Transverse colon (tissue), 4 donors: ENCODE measurements around the gene ARHGAP32. TPM values are rescaled to one million over a fixed set of nuclear protein-coding genes. Genes with fewer than 3 reads are reported as not detected.

ENCODE experiments used
- DNase-seq: peaks from one replicate; pipeline ENCODE4 v3.0.0-alpha.2; 2019
- H3K27ac ChIP-seq, 4 donors: fragments of 200-600 bp; sonication (generic); 2 replicates each; pipeline ENCODE4 v1.5.1; 2016 to 2018; ENCODE audit warnings: inconsistent platforms in 4 of 4
- H3K27me3 ChIP-seq: fragments of 200-600 bp; sonication (generic); 2 replicates; pipeline ENCODE4 v1.5.1; 2017; ENCODE audit warnings: inconsistent platforms
- H3K36me3 ChIP-seq, 4 donors: fragments of 200-600 bp; sonication (generic); 2 replicates each; pipeline ENCODE4 v1.5.1; 2017 to 2019; ENCODE audit warnings: inconsistent platforms in 4 of 4
- H3K4me1 ChIP-seq, 4 donors: fragments of 200-600 bp; sonication (generic); 2 replicates each; pipeline ENCODE4 v1.5.1; 2017 to 2020; ENCODE audit warnings: inconsistent platforms in 4 of 4
- H3K4me3 ChIP-seq, 4 donors: fragments of 200-600 bp; sonication (generic); 1 replicate in 1 of 4; 2 replicates in 3 of 4; pipeline versions ENCODE4 v1.5.1 to v1.6.1; 2017 to 2019; ENCODE audit warnings: inconsistent platforms in 4 of 4
- H3K9me3 ChIP-seq, 2 donors: fragments of 200-600 bp; sonication (generic); 2 replicates each; pipeline ENCODE4 v1.5.1; 2017 to 2019; ENCODE audit warnings: inconsistent platforms in 2 of 2
- EP300 ChIP-seq: sonication (generic); formaldehyde crosslinking; IDR thresholded peaks from one replicate; pipeline ENCODE4 v1.6.1; 2017; ENCODE audit warnings: antibody characterized with exemption, low read depth
- POLR2A ChIP-seq: fragments of 450-650 bp; IDR thresholded peaks from one replicate; pipeline ENCODE4 v1.6.1; 2016; ENCODE audit warnings: antibody characterized with exemption, mild to moderate bottlenecking, moderate library complexity
- POLR2AphosphoS5 ChIP-seq, 3 donors: sonication (generic); formaldehyde crosslinking; IDR thresholded peaks; one replicate each; pipeline ENCODE4 v1.6.1; 2016; ENCODE audit warnings: antibody characterized with exemption in 3 of 3
- whole genome bisulfite sequencing, 2 donors: methylation state at CpG; one replicate each; pipeline ENCODE4 v1.1.5; 2018; ENCODE audit warnings: low coverage in 1 of 2; 5-methylcytosine and 5-hydroxymethylcytosine counted together
- in situ Hi-C, 4 donors: fragments of 200-750 bp; cut with MboI; loops; one replicate each; pipeline versions ENCODE4 v1.15.0 to v1.15.1; 2017; ENCODE audit warnings: low sequenced_read_pairs in 3 of 4, low pct_ligation_motif_present in 1 of 4, low pct_unique_long_range_greater_than_20kb in 1 of 4
- intact Hi-C: fragments of 100-400 bp; cut with DNase I; formaldehyde crosslinking; loops from one replicate; pipeline ENCODE4 v1.15.1; 2023; ENCODE audit warnings: low total_unique reads
- total RNA-seq, 4 donors: library from RNA; depleted of rRNA; stranded (reverse); fragments of >200 nt; gene quantifications; one replicate each; pipeline ENCODE4 v1.1.0, GENCODE V29; 2016
- TF ChIP-seq, protein P1 (sequence below), 5 experiments: fragments of 200-600 bp in 3 of 5; fragments of 450-650 bp in 2 of 5; sonication (generic) in 3 of 5; IDR thresholded peaks; 1 replicate in 2 of 5; 2 replicates in 3 of 5; pipeline ENCODE4 v1.5.1; 2016 to 2017; ENCODE audit warnings: antibody characterized with exemption in 5 of 5, inconsistent platforms in 3 of 5, mild to moderate bottlenecking in 2 of 5, moderate library complexity in 1 of 5

The ARHGAP32 gene
- total RNA-seq, 4 donors from 2014 or later, result 66.9 to 86.9 (median 74.8) TPM

DNA sequence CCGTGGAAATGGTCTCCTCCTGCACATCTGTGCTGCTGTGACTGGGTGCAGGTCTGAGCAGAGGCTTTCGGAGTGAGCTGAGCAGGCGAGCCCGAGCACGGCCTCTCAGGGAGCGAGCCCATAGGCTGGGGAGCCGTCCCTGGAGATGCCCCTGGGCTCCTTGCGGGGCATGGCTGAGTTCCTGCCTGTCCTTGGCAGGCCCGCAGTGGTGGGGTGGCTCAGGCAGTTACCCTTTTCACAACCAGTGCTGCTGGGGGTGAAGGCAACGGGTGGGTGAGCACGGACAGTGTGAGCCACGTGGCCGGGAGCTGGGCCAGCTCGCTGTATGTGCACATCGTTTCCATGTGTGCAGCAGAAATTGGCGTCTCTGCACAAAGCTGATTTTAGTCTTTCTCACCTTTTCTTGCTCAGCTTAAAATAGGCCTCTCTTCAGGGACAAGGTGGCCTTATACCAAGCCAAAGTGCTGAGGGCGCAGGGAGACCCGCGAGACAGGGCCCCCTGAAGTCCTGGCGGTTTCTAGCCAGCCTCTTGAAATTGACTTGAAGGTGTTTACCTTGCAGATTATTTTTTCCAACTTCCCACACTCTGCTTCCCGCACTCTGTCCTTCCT, 249.2 kb downstream of the ARHGAP32 start, which contains the start of gene TP53AIP1:
Gene TP53AIP1 (minus strand): TSS at position 55 of the 611 bp plus-strand sequence. CDS start 5,053 bp downstream, outside the sequence.
- in situ Hi-C loops, result no loop called here
- WGBS, 2 donors, result 90% methylated on average over 21 of the region's 21 CpGs; no CpG with 5 or more reads in 1 of the 2 donors
- Histone ChIP-seq H3K4me3 (no peak within 1 kb of the TSS), H3K9me3 (no peaks in the 10 kb centered on the region), H3K27ac (no peak within 1 kb of the TSS), H3K4me1 (peaks cover 0 to 4% (median 0%) of the 10 kb centered on the region in 4 donors), H3K36me3 (no peaks in the 10 kb centered on the region), H3K27me3 (no peaks in the 10 kb centered on the region)
- intact Hi-C loops, result no loop called here
- no peak for DNase-seq
- TF ChIP-seq POLR2AphosphoS5 (IDR thresholded peaks at IDR 0.05) (no peak), POLR2A (no peak), EP300 (no peak)
- TF ChIP-seq, protein P1, sequence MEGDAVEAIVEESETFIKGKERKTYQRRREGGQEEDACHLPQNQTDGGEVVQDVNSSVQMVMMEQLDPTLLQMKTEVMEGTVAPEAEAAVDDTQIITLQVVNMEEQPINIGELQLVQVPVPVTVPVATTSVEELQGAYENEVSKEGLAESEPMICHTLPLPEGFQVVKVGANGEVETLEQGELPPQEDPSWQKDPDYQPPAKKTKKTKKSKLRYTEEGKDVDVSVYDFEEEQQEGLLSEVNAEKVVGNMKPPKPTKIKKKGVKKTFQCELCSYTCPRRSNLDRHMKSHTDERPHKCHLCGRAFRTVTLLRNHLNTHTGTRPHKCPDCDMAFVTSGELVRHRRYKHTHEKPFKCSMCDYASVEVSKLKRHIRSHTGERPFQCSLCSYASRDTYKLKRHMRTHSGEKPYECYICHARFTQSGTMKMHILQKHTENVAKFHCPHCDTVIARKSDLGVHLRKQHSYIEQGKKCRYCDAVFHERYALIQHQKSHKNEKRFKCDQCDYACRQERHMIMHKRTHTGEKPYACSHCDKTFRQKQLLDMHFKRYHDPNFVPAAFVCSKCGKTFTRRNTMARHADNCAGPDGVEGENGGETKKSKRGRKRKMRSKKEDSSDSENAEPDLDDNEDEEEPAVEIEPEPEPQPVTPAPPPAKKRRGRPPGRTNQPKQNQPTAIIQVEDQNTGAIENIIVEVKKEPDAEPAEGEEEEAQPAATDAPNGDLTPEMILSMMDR (IDR thresholded peaks at IDR 0.05), result no peak

DNA sequence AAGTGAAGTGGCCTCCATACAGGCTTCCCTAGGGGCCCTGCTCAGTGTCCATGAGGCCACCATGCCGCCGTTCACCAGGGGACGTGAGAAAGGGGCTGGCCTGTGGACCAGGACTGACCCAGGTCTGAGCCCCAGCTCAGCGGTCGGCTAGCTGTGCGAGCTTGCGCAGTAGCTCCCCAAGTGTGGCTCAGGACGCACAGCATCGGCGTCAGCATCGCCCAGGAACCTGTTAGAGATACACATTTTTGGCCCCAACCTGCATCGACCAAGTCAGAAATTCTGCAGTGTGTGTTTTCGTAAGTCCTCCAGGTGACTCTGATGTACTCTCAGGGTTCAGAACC, 249.9 kb downstream of the ARHGAP32 start:
- DNase-seq, result no peak
- peaks cover 0 to 4% (median 0%) of the 10 kb centered on the region in 4 donors for H3K4me1 ChIP-seq
- in situ Hi-C loops (no loop called here), intact Hi-C loops (no loop called here)
- H3K36me3 ChIP-seq, result no peaks in the 10 kb centered on the region
- no peaks in the 10 kb centered on the region for H3K9me3 ChIP-seq
- no peak overlapping the region for H3K4me3 ChIP-seq
- TF ChIP-seq POLR2A, result no peak
- no peak for TF ChIP-seq EP300
- no peak for TF ChIP-seq POLR2AphosphoS5 (IDR thresholded peaks at IDR 0.05)
- TF ChIP-seq, protein P1 (IDR thresholded peaks at IDR 0.05), result no peak
- no peak overlapping the region for H3K27ac ChIP-seq
- no peaks in the 10 kb centered on the region for H3K27me3 ChIP-seq
- 93% methylated on average over 13 of the region's 13 CpGs; no CpG with 5 or more reads in 1 of the 2 donors for WGBS, 2 donors

DNA sequence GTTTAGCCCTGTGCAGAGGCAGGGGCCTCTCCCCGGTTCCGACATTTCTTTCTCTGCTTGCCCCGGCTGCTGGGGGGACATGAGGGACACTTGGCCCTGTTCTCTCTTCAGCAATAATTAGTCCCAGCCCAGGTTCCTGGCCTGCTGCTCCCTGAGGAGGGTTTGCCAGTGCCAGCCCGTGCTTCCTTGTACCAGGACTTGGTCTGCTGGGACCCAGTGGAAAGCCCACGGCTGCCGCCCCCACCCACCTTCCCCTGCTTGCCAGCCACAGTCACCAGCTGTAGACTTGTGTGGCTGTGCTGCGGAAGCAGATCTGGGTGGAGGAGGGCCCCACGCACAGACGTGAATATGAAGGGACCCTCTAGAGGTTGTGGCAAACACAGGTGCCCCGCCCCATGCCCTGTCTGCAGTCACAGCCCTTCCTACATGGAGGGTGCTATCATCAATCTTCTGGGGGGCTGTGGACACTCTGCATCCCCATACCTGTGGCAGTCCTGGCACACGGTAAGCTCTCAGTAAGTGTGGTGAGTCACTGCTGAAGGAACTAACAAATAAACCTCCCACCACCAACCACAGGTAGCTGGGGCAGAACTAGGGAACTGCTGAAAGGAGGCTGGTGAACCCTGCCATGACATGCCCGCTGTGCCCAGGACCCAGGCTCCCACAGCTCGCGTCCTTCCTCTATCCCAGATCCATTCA, 250.4 kb downstream of the ARHGAP32 start:
- Histone ChIP-seq H3K36me3 (no peaks in the 10 kb centered on the region), H3K27me3 (no peaks in the 10 kb centered on the region), H3K4me3 (no peak overlapping the region), H3K27ac (no peak overlapping the region), H3K9me3 (no peaks in the 10 kb centered on the region), H3K4me1 (peaks cover 0 to 4% (median 0%) of the 10 kb centered on the region in 4 donors)
- 91% methylated on average over 14 of the region's 14 CpGs; no CpG with 5 or more reads in 1 of the 2 donors for WGBS, 2 donors
- TF ChIP-seq POLR2A (no peak), POLR2AphosphoS5 (IDR thresholded peaks at IDR 0.05) (no peak), EP300 (no peak)
- TF ChIP-seq, protein P1 (IDR thresholded peaks at IDR 0.05), result no peak
- in situ Hi-C loops, result no loop called here
- DNase-seq, result no peak
- intact Hi-C loops, result no loop called here

DNA sequence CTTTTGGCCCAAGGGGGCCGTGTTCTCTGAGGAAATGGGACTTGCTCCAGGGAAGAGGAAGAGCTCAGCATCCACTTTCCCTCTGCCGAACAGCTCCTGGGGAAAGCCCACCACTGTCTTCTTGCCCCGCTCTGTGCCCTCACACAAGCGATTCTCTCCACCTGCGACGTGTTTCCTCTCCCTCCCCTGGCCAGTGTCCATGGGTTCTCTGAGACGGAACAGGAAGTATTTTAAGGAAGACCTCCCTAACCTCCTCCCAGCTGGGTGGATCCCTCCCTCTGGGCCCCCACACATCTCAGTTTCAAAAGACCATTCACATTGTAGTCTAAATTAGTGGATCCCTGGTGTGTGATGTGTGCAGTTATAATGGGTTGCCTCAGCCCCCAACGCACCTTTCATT, 251.0 kb downstream of the ARHGAP32 start:
- no peak for DNase-seq
- no peaks in the 10 kb centered on the region for H3K27me3 ChIP-seq
- intact Hi-C loops, result no loop called here
- no peaks in the 10 kb centered on the region for H3K9me3 ChIP-seq
- WGBS, 2 donors, result 77% methylated on average over 8 of the region's 8 CpGs; no CpG with 5 or more reads in 1 of the 2 donors
- H3K27ac ChIP-seq, result no peak overlapping the region
- TF ChIP-seq POLR2AphosphoS5 (IDR thresholded peaks at IDR 0.05) (no peak), POLR2A (no peak), EP300 (no peak)
- TF ChIP-seq, protein P1 (IDR thresholded peaks at IDR 0.05), result no peak
- H3K36me3 ChIP-seq, result no peaks in the 10 kb centered on the region
- in situ Hi-C loops, result no loop called here
- H3K4me3 ChIP-seq, result no peak overlapping the region
- H3K4me1 ChIP-seq, result no peaks in the 10 kb centered on the region
